Limb (tissue), 2 donors: ENCODE measurements around the gene CRYGS.

ENCODE experiments used
- DNase-seq, 2 donors: peaks; one replicate each; pipeline ENCODE4 v3.0.0-alpha.2; 2016; ENCODE audit errors: extremely low spot score in 2 of 2

CRYGS gene

DNA sequence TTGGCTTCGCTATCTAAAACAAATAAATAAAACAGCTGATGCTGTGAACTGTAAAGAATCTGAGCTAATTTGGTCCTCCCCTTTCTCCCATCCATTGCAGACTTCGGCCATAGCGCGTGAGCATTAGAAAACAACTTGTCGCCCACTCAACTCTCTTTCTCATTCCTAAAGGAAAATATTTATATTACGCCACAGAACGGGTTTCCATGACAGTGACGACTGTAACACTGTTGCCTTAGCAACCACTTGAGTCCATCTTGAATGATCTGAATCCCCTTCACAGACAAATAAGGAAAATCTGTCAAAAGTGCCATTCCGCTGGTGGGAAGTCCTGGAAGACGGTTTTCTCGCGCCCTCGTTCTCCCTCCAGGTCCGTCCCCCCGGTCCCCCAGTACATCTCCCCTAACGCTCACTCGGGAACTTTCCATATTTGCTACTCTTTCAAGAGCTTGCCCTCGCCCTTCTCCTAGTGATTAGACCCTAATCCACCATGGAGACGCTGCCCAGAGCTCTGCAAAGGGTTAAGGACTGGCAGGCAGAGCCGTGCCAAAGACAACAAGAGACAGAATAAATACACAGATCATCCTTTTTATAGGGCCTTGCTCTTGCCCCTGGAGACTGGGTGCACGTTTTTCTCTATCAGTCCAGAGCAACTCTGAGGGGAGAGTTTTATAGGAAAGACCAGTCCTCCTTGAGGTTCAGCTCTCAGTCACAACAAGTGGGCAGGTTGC lies 50.5 kb downstream of the CRYGS start:
- no peak for DNase-seq

DNA sequence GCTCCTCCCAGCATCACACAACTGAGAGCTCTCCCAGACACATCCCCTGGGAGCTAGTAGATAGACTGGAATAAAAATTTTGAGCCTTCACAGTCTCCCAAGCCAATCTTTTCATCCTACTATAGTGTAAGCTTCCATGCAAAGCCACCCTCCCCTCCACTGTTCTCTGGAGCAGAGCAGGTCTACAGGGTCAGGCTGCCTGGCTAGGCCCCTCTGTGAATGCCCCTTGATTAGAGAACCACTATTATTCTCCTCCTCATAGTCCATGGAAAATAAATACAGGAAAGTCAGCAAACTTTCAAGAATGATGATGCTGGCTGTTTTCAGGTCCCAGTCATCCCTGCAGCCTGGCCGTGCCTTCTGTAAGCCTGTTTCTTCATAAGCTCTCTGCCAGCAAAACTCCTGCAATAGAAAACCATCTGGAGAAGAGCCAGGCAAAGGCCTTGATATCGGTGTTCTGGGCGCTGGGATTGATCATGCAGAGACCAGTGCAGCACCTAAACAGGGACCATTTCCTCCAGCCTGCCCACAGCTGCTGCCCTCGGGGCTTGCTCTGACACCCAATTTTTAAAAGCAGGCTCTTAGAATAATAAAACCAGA lies 51.7 kb downstream of the CRYGS start:
- no peak for DNase-seq

DNA sequence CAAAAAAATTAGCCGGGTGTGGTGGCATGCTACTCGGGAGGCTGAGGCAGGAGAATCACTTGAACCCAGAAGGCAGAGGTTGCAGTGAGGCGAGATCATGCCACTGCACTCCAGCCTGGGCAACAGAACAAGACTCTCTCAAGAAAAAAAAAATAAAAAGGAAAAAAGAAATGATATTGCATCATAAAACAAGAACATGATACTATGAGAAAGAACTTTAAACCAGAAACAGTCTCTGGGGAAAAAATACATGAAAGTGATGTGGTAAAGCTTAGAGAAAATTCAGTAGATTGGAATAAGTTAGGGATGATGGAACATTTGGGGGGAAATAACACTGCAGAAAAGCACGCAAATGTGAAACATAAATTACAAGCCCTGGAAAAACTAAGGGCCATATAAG lies 54.7 kb downstream of the CRYGS start:
- DNase-seq, result no peak
